SK-N-SH treated with all-trans-retinoic acid at 6 μM for 48 hours (cell line): ENCODE data around the gene IL17RB.

Experiments used
- SNAI2 ChIP-seq: fragments of 250-450 bp; sonication (Bioruptor Pico); IDR thresholded peaks from 2 replicates; pipeline ENCODE4 v1.5.0; 2020; ENCODE audit warnings: mild to moderate bottlenecking, moderate library complexity
- TCF4 ChIP-seq: fragments of 250-450 bp; sonication (Bioruptor Pico); IDR thresholded peaks from 2 replicates; pipeline ENCODE4 v1.8.0; 2021; ENCODE audit warnings: mild to moderate bottlenecking, moderate library complexity, borderline replicate concordance
- ZFP30 ChIP-seq: fragments of 450-650 bp; formaldehyde crosslinking; IDR thresholded peaks from 2 replicates; pipeline ENCODE4 v1.5.0; 2022; ENCODE audit warnings: mild to moderate bottlenecking, moderate library complexity
- TF ChIP-seq, protein P1 (sequence below): fragments of 250-450 bp; sonication (Bioruptor Pico); IDR thresholded peaks from 2 replicates; pipeline ENCODE4 v1.8.0; 2020; ENCODE audit warnings: mild to moderate bottlenecking, moderate library complexity, borderline replicate concordance

DNA sequence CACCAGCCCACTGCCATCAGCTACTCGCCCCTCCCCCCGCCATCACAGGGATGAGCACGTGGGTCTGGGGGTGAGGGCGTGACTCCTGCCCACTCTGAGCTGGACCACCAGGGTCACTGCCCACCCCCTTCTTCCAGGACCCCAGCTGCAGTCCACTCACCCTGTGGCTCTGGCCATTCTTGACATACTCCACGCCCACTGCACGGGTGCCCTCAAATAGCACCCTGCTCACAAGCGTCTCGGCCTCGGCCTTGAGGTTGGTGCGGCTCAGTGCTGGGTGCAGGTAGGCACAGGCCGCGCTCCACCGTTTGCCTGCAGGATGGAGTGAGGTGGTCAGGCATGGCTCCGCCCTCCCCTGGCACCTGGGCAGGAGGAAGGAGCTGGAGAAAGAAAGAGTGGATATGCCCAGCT, 24.0 kb upstream of the IL17RB start:
- no peak for TF ChIP-seq ZFP30 (CRISPR knock-in tag)
- no peak for TF ChIP-seq SNAI2 (CRISPR knock-in tag)
- TF ChIP-seq TCF4 (CRISPR knock-in tag): no peak
- TF ChIP-seq, protein P1, sequence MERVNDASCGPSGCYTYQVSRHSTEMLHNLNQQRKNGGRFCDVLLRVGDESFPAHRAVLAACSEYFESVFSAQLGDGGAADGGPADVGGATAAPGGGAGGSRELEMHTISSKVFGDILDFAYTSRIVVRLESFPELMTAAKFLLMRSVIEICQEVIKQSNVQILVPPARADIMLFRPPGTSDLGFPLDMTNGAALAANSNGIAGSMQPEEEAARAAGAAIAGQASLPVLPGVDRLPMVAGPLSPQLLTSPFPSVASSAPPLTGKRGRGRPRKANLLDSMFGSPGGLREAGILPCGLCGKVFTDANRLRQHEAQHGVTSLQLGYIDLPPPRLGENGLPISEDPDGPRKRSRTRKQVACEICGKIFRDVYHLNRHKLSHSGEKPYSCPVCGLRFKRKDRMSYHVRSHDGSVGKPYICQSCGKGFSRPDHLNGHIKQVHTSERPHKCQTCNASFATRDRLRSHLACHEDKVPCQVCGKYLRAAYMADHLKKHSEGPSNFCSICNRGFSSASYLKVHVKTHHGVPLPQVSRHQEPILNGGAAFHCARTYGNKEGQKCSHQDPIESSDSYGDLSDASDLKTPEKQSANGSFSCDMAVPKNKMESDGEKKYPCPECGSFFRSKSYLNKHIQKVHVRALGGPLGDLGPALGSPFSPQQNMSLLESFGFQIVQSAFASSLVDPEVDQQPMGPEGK (CRISPR knock-in tag): no peak
